ENCODE data around the gene HIVEP1.

DNA sequence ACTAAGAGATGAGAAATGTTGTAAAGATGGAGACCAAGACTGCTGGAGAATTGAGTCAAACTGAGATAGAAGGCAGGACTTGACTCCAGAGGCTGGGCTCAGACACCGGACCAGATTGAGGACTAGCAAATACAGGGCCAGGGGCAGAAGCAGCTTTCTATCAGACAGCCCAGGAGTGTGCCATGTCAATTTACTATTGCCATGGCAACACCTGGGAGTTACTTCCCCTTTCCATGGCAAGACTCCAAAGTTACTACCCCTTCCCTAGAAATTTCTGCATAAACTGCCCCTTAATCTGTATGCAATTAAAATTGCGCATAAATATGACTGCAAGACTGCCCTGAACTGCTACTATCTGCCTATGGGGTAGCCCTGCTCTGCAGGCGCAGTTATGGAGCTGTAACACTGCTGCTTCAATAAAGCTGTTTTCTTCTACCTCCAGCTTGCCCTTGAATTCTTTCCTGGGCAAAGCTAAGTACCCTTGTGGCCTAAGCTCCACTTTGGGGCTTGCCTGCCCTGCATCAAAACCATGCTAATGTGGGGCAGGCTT, 188.0 kb downstream of the HIVEP1 start:
- TF ChIP-seq CTCF (IDR thresholded peaks at IDR 0.05; ENCODE audit: low read depth, low read length) (no peak), EZH2phosphoT487 (IDR thresholded peaks at IDR 0.05; ENCODE audit: low read depth) (no peak)
